AG20443 (cell line): ENCODE results near the gene FRG1.
"Not testable (repeated sequence)": the region's sequence is repeated elsewhere in the genome, so short reads cannot be mapped to it uniquely, and the experiment has no call there.

Experiments
- DNase-seq: peaks from one replicate; pipeline ENCODE4 v3.0.0; 2012; ENCODE audit warnings: low spot score, mixed read lengths

The FRG1 gene

GRCh38 chr4:189985651-189986243 lies 45.1 kb downstream of the FRG1 start:
- not testable (repeated sequence) for DNase-seq

GRCh38 chr4:189988877-189989431 lies 48.3 kb downstream of the FRG1 start:
- no peak for DNase-seq

GRCh38 chr4:189989941-189990340 lies 49.3 kb downstream of the FRG1 start:
- DNase-seq, result not testable (repeated sequence)
